GM18861 (cell line): ENCODE results near the gene ARHGEF12.

Experiments used
- ATAC-seq: cut with Tn5 transposase; IDR thresholded peaks from one replicate; pipeline ENCODE4 v1.9.1; 2021; ENCODE audit not compliant: unreplicated experiment

Gene ARHGEF12

GRCh38 chr11:120386318-120386717 is 50.1 kb downstream of the ARHGEF12 start:
- ATAC-seq, result no peak

- no peak for ATAC-seq
Measured at GRCh38 chr11:120386774-120387371, 50.7 kb downstream of the ARHGEF12 start.

DNA sequence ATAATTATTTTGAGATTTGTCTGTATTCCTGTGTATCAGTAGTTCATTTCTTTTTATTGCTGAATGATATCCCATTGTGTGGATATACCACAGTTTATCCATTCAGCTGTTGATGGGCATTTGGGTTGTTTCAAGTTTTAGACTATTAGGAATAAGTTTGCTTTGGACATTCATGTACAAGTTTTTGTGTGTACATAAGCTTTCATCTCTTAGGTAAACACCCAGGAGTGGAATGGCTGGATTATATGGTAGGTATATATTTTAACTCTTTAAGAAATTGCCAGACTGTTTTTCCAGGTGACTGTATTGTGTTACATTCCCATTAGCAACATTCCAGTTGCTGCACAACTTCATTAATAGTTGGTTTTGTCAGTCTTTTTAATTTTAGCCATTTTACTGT is 52.0 kb downstream of the ARHGEF12 start:
- no peak for ATAC-seq

DNA sequence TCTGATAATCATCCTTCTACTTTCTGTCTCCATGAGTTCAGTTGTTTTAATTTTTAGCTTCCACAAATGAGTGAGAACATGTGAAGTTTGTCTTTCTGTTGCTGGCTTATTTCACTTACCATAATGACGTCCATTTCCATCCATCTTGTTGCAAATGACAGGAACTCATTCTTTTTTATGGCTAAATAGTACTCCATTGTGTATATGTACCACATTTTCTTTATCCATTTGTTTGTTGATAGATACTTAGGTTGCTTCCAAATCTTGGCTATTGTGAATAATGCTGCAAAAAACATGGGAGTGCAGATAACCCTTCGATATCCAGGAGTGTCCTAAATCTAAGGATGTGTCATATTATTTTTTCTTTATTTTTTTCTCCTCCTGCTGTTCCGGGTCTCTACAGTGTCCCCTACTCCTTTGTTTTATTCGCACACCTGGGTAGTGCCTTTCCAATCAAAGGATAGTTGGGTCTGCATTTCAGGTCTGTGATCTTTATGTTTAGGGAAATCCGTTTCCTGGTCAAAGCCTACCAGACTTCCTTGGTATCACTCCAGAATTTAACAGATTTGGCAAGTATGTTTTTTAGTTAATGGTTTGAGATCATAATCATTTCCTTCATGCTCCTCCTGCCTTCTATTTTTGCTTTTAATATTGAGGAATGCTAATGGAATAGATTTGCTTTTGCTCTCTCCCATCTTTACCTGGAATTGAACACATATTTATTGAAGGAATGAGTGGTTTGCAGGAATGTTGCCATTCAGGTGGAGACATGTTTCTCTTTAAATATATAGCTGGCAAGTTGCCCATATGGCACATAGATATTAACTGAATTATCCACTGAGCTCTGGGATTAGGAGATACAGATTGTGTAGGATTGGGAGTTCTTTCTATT is 53.7 kb downstream of the ARHGEF12 start:
- ATAC-seq, result no peak

GRCh38 chr11:120390585-120390922 is 54.3 kb downstream of the ARHGEF12 start:
- ATAC-seq, result no peak

DNA sequence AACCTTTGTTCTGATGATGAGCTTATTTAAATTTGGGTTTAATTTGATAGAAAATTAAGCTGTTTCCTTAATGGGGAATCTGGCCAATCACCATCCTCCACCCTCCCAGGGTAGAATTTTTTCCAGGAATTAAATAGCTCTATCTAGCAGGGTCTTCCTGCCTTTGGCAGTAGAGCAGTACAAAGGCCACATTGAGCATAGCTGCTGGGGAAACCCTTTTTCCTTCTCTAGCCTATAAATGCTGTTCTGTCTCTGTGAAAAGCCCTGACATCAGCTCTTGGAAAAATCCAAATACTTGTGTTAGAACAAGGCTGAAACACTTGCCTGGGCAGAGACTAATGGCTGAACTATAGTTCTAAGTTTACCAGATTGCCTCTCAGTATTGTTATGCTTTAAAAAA is 55.1 kb downstream of the ARHGEF12 start:
- no peak for ATAC-seq

DNA sequence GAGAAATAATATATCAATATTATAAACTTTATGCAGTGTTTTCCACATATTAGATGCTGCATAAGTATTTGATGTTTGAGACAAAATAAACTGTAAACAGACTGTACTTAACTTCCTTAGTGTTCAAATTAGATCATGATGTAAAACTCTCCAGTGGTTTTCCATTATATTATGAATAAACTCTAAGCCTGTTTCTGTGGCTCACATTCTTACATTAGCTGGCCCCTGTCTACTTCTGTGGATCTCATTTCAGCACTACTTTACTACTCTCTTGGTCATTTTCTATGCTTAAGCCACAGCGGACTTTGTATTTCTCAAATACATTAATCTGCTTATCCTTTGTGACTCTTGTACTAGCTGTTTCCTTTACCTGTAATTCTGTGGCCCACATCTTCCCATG is 55.6 kb downstream of the ARHGEF12 start:
- no peak for ATAC-seq

DNA sequence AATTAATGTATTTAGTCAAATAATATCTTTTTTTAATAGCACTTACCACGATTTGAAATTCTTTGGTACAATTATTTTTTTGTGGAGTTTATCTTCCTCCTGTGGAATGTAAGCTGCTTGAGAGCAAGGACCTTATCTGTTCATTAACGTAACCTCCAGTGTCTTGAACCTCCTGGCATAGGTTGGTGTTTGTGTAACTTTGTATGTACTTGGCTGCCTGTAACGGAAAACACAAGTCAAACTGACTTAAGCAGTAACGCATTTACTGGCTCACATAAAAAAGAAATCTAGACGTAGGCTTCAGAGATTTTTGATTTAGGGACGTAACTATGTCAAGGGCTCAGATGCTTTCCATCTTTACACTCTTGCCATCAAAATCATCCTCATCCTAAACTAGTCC is 56.1 kb downstream of the ARHGEF12 start:
- ATAC-seq, result no peak

GRCh38 chr11:120392793-120393192 is 56.6 kb downstream of the ARHGEF12 start:
- ATAC-seq, result no peak

- ATAC-seq, result no peak
Measured at GRCh38 chr11:120394119-120394518, 57.9 kb downstream of the ARHGEF12 start.

GRCh38 chr11:120395778-120396177 is 59.6 kb downstream of the ARHGEF12 start:
- no peak for ATAC-seq

DNA sequence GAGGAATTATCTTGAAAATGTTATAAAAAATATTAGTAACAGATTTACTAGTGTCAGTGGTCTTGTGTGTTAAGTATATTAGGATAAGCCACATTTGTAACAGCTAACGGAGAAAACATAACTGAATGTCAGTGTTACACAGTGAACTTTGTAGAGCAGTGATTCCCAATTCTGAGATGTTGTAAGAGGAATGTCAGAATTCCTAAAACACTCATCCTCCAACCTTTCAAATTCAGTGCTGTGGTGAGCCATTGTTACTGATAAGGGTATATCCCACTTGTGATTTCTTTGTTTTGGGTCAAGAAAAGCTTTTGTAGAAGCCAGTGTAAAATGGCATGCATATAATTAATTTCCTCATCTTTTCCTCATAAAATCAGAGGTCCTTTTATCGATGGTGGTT is 61.9 kb downstream of the ARHGEF12 start:
- ATAC-seq, result no peak

DNA sequence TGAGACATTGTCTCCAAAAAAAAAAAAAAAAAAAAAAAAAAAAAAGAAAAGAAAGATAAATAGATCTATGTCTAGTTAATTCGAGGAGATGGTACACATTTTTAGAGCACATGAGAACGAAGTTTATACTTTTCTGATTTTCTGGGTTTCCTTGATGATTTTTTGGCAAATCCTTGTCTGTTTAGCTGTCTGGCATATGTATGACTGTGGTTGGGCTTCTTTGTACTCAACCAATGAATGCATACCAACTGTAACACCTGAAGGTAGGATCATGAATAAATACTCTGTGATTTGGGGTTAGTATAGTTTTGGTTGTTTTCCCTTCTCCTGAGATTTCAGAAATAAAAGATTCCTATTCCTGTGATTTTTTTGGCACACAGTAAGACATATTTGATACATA is 63.1 kb downstream of the ARHGEF12 start:
- ATAC-seq, result no peak

- ATAC-seq, result no peak
Measured at GRCh38 chr11:120400564-120401364, 64.6 kb downstream of the ARHGEF12 start.

DNA sequence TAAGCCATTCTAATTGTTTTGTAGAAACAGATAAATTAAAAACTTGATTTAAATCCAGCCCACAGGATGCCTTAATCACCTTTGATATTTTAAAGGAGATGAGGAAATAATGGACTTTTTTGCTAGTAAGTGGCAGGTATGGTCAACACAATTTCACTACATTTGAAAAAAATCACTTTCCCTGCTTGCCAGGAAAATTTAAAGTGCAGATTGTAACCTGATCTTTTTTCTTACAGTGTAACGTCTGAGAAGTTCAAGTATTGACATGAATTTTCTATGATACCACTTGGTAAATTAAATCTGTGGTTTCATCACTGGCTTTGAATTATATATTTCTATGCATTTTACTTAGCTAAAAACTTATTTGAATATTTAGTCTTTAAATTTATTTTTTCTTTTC is 65.3 kb downstream of the ARHGEF12 start:
- ATAC-seq, result no peak

DNA sequence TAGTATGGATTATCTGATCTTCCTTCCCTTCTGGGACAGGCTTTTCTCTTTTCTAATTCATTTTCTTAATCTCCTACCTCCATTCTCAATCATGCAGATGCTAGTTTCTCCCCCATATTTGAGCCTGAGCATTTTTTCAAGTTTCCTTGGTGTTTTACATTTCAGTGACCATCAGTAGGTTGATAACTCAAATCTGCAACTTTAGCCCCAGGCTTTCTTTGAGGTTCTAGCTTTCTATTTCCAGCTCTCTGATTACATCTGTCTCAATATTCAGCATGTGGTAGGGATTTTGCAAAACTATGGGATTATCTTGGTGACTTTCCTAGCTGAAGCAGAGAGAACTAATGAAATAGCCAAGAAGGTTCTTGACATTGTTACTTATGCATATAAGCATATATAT is 67.8 kb downstream of the ARHGEF12 start:
- ATAC-seq, result no peak

DNA sequence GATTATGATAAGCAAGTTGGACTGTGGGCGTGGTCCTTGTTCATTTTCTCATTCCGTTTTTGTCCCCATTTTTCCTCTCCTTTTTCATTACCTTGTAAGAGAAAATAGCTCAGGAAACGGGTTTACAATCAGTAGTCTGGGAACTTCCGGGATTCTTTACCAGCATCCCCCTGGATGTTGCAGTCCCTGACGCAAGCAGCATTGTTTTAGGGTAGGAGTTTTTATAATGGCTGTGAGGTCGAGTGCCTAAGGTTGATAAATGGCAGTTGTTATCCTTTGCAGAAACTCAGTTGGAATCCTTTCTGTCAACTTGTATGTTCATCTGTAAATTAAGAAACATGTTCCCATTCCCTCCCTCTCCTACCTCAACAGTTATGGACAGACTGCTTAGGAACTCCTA is 68.3 kb downstream of the ARHGEF12 start:
- ATAC-seq, result no peak

- ATAC-seq, result no peak
Measured at GRCh38 chr11:120409655-120410054, 73.4 kb downstream of the ARHGEF12 start.

- no peak for ATAC-seq
Measured at GRCh38 chr11:120410622-120411380, 74.6 kb downstream of the ARHGEF12 start.

- ATAC-seq, result no peak
Measured at GRCh38 chr11:120413480-120413879, 77.3 kb downstream of the ARHGEF12 start.

DNA sequence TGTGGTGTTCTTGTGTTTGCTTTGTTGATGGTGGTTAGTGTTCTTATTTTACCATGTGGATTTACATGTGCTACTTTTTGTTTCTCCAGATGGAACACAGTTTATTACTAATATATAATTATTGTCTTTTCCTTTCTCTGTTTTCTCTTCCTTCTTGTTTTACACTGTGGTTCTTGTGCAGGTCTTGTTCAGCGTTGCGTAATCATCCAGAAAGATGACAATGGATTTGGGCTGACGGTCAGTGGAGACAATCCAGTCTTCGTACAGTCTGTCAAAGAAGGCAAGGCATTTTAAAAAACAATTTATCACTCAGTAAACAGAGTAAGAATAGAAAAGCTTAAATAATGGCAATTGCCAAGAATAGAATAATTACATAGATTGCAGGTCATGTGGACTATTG is 84.4 kb downstream of the ARHGEF12 start:
- ATAC-seq, result no peak
